ENCODE data around the gene MRPS15.

Gene MRPS15

GRCh38 chr1:36440646-36441045 is 23.5 kb downstream of the MRPS15 start:
- Histone ChIP-seq H3K36me3 (no peaks in the 10 kb centered on the region), H3K9me3 (no peaks in the 10 kb centered on the region), H3K4me1 (no peaks in the 10 kb centered on the region), H3K4me3 (ENCODE audit: low read depth, low read length) (no peak overlapping the region), H3K27me3 (no peaks in the 10 kb centered on the region)
- DNase-seq: no peak
- no peak for TF ChIP-seq CTCF (IDR thresholded peaks at IDR 0.05; ENCODE audit: low read depth, low read length)

- H3K4me1 ChIP-seq: no peaks in the 10 kb centered on the region
- H3K9me3 ChIP-seq: no peaks in the 10 kb centered on the region
- H3K36me3 ChIP-seq: no peaks in the 10 kb centered on the region
- no peak overlapping the region for H3K4me3 ChIP-seq (ENCODE audit: low read depth, low read length)
- DNase-seq: no peak
- TF ChIP-seq CTCF (IDR thresholded peaks at IDR 0.05; ENCODE audit: low read depth, low read length): no peak
- H3K27me3 ChIP-seq: no peaks in the 10 kb centered on the region
These were observed 24.1 kb downstream of the MRPS15 start for GRCh38 chr1:36440044-36440443.

GRCh38 chr1:36438715-36439114 is 25.5 kb downstream of the MRPS15 start:
- Histone ChIP-seq H3K9me3 (no peaks in the 10 kb centered on the region), H3K36me3 (no peaks in the 10 kb centered on the region), H3K4me3 (ENCODE audit: low read depth, low read length) (no peak overlapping the region), H3K27me3 (no peaks in the 10 kb centered on the region), H3K4me1 (no peaks in the 10 kb centered on the region)
- TF ChIP-seq CTCF (IDR thresholded peaks at IDR 0.05; ENCODE audit: low read depth, low read length): no peak
- DNase-seq: no peak

GRCh38 chr1:36436821-36437220 is 27.4 kb downstream of the MRPS15 start:
- DNase-seq: no peak
- Histone ChIP-seq H3K4me1 (no peaks in the 10 kb centered on the region), H3K36me3 (no peaks in the 10 kb centered on the region), H3K4me3 (ENCODE audit: low read depth, low read length) (no peak overlapping the region), H3K27me3 (no peaks in the 10 kb centered on the region), H3K9me3 (no peaks in the 10 kb centered on the region)
- no peak for TF ChIP-seq CTCF (IDR thresholded peaks at IDR 0.05; ENCODE audit: low read depth, low read length)

GRCh38 chr1:36433102-36433501 is 31.1 kb downstream of the MRPS15 start:
- no peaks in the 10 kb centered on the region for H3K27me3 ChIP-seq

GRCh38 chr1:36432616-36433015 is 31.6 kb downstream of the MRPS15 start:
- Histone ChIP-seq H3K4me1 (no peaks in the 10 kb centered on the region), H3K4me3 (ENCODE audit: low read depth, low read length) (no peak overlapping the region), H3K36me3 (no peaks in the 10 kb centered on the region), H3K9me3 (no peaks in the 10 kb centered on the region), H3K27me3 (no peaks in the 10 kb centered on the region)
- no peak for TF ChIP-seq CTCF (IDR thresholded peaks at IDR 0.05; ENCODE audit: low read depth, low read length)
- no peak for DNase-seq

More at GRCh38 chr1:36433102-36433501, 31.1 kb downstream of the MRPS15 start:
- DNase-seq: no peak
- no peaks in the 10 kb centered on the region for H3K36me3 ChIP-seq
- no peaks in the 10 kb centered on the region for H3K9me3 ChIP-seq
- no peaks in the 10 kb centered on the region for H3K4me1 ChIP-seq
- TF ChIP-seq CTCF (IDR thresholded peaks at IDR 0.05; ENCODE audit: low read depth, low read length): no peak
- no peak overlapping the region for H3K4me3 ChIP-seq (ENCODE audit: low read depth, low read length)
